HG03097 (cell line): Measurements from ENCODE around the gene PSMA8.
"Not testable (repeated sequence)": the region's sequence is repeated elsewhere in the genome, so short reads cannot be mapped to it uniquely, and the experiment has no call there.

Source experiments
- ATAC-seq: cut with Tn5 transposase; IDR thresholded peaks from one replicate; pipeline ENCODE4 v1.9.1; 2021; ENCODE audit not compliant: unreplicated experiment, low FRiP score

Gene PSMA8

DNA sequence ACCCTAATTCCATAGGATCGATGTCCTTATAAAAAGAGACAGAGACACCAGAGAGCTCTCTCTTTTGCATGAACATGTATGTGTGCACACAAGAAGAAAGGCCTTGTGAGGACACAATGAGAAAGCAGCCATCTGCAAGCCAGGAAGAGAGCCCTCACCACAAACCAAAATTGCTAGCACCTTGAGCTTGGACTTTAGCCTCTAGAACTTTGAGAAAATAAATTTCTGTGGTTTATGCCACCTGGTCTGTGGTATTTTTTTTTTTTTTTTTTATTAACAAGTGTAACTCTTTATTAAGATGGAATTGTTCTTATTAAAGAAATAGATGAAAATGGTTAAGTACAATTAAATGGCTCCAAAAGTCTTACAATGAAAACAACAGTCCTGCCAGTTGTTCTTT, 33.9 kb downstream of the PSMA8 start:
- peak; percentile 82 for ATAC-seq

DNA sequence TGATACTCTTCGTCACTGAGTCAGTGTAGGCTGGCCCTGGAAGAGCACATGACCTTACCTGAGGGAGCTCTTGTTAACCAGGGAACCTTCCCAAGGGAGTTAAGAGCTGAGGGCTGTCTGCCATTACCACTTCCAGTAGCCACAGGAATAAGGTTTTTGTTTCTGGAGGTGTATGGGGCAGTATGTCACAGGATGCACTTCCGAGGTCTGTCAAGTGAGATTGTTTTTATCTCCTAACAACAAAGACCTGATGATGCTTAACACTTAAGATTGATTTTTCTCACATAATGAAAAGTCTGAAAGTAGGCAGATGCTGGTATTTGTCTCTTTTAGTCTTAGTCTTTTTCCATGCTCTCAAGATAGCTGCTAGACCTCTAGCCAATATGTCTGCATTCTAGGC, 41.8 kb downstream of the PSMA8 start:
- no peak for ATAC-seq

DNA sequence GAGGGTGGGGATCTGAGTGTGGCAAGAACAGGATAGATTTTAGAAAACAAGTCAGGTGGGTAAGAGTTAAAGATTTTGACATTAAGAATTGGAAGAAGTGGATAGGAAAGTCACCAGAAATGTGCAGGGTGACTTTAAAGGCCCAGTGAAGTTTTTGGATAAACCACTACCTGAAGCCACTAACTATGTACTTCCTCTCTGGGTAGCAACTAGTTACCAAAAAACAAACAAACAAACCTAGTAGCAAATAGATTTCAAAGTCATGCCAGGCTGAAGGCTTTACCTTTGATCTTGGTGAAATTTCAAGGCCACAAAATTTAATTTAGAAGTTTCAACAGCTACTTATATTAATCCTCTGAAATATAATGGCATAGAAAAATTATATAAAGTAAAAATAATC, 42.5 kb downstream of the PSMA8 start:
- ATAC-seq = no peak

DNA sequence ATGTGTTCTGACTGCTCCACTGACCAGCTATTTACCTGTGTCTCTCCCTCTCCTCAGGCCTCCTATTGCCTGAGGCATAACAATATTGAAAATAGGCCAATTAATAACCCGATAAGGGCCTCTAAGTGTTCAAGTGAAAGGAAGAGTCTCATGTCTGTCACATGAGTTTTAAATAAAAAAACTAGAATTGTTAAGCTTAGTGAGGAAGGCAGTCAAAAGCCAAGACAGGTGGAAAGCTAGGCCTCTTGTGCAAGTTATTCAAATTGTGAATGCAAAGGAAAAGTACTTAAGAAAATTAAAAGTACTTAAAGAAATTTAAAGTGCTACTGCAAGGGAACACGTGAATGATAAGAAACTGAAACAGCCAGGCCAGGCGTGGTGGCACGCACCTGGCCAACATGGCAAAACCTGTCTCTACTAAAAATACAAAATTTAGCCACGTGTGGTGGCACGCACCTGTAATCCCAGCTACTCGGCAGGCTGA, 47.7 kb downstream of the PSMA8 start:
- ATAC-seq = no peak

DNA sequence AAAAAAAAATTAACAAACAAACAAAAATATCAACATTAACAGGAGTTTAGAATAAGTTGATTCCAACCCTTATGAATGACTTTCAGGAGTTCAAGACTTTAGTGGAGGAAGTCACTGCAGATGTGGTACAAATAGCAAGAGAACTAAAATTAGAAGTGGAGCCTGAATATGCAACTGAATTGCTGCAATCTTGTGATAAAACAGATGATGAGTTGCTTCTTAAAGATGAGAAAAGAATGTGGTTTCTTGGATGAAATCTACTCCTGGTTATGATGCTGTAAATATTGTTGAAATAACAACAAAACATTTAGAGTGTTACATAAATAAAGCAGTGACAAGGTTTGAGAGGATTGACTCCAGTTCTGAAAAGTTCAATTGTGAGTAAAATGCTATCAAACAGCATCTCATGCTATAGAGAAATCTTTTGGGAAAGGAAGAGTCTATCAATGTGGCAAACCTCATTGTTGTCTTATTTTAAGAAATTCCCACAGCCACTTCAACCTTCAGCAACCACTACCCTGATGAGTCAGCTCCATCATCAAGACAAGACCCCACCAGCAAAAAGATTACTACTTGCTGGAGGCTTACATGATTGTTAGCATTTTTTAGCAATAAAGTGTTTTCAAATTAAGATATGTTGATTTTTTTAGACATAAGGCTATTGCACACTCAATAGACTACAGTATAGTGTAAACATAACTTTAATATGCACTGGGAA, 49.9 kb downstream of the PSMA8 start:
- ATAC-seq = no peak

DNA sequence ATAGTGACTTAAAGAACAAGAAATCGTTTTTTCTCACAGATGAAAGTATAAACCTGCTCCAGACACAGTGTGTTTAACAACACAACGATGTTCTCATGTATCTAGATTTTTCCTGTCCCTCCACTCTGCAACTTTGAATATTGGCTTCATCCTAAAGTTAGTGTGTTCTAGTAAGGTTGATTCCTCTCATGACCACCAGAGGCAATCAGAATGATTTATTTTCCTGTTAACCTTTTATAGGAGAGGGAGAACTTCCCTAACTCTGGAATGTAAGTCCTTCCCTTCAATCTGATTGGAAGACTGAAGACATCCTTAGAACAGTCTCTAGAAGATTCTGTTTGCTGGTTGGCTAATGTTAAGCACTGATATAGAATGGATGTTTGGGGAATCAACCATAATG, 51.6 kb downstream of the PSMA8 start:
- no peak for ATAC-seq

DNA sequence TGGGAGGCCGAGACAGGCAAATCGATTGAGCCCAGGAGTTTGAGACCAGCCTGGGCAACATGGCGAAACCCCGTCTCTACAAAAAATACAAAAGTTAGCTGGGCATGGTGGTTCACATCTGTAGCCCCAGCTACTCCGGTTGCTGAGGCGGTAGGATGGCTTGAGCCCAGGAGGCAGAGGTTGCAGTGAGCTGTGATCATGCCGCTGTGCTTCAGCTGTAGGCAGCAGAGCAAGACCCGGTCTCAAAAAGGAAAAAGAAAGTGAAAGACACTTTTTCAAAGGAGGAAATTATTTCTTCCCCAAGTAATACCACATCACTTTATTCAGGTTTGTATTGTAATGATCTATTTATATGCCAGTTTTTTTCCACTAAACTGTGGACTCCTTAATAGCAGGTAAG, 56.8 kb downstream of the PSMA8 start:
- ATAC-seq = peak; percentile 83

DNA sequence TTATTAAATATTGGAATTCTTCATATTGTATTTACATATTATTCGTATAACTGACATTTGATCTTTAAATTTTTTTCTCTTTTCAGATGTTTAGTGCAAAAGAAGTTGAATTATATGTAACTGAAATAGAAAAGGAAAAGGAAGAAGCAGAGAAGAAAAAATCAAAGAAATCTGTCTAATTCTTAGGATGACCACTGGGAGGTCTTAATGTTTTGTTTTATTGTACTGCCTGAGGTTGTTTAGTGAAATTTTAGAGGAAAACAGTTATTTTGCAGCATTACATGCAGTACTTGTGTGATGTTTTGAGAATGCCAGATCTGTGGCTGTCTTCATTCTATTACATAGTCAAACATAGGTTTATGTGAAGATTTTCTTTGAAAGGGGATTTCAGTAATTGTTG, 58.6 kb downstream of the PSMA8 start:
- ATAC-seq = no peak

DNA sequence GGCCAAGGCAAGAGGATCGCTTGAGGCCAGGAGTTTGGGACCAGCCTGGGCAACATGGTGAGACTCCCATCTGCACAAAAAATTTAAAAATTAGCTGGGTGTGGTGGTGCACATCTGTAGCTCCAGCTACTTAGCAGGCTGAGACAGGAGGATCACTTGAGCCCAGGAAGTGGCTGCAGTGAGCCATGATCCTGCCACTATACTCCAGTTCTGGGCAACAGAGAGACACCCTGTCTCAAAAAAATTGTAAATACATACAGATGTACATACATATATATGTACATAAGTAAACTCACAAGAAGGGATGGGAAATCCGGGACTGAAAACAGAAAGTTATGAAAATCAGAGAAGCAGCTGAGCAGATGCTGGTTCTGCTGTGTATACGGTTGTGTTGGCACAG, 62.9 kb downstream of the PSMA8 start:
- ATAC-seq = no peak

DNA sequence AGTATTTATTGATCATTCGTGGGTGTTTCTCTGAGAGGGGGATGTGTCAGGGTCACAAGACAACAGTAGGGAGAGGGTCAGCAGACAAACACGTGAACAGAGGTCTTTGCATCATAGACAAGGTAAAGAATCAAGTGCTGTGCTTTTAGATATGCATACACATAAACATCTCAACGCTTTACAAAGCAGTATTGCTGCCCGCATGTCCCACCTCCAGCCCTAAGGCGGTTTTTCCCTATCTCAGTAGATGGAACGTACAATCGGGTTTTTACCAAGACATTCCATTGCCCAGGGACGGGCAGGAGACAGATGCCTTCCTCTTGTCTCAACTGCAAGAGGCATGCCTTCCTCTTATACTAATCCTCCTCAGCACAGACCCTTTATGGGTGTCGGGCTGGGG, 68.3 kb downstream of the PSMA8 start:
- ATAC-seq = not testable (repeated sequence)

DNA sequence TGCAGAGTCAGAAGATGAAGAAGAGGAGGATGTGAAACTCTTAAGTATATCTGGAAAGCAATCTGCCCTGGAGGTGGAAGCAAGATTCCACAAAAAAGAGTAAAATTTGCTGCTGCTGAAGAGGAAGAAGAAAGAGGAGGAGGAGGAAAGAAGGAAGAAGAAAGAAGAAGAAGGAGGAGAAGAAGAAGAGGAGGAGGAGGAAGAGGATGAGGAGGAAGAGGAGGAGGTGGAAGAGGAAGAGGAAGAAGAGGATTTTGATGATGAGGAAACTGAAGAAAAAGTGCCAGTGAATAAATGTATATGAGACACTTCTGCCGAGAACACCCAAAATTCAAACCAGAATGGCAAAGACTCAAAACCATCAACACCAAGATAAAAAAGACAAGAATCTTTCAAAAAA, 71.6 kb downstream of the PSMA8 start:
- ATAC-seq = no peak

DNA sequence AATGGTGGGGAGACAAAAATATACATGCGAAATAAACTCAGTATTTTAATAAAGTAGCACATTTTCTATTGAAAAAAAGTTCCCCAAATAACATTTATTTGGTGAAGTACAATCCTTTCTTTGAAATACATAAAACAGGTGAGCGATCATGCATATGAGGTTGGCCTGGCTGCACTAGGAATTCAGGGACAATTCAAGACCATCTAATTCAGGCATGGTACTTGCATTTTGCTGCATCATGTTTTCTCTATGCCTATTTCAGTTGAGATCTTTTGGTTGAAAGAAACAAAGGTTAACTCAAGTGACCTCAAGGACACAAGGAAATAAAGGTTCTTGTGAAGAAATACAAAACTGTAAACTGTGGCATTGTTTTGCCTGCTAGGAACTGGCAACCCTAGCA, 72.8 kb downstream of the PSMA8 start:
- no peak for ATAC-seq

DNA sequence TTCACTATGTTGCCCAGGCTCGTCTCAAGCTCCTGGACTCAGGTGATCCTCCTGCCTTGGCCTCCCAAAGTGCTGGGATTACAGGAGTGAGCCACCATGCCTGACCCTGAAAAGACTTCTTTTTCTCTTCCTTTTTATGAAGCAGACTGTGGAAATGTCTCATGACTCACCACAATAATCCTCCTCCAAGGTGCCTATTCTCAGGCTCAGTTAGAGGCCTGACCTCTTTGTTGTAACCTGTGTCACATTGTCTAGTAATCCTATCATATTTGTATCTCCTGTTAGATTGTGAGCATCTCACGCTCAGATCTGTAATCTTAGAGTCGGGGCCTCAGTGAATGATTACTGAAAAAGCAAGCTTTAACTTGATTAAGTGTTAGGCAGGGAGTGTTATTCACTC, 74.3 kb downstream of the PSMA8 start:
- no peak for ATAC-seq

DNA sequence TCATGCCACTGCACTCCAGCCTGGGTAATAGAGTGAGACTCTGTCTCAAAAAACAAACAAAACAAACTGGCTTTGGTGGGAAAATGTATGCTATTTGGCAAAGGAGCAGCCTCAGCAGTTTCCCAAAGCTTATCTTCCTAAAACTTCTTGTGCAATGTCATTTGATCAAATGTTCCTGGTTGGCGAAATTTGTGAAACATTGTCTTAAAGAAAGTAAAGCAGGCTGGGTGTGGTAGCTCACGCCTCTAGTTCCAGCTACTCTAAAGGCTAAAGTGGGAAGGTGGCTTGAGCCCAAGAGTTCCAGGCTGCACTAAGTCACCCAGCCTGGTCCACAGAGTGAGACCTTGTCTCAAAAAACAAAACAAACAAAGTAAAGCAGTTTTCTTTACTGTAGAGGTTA, 75.3 kb downstream of the PSMA8 start:
- ATAC-seq = no peak

DNA sequence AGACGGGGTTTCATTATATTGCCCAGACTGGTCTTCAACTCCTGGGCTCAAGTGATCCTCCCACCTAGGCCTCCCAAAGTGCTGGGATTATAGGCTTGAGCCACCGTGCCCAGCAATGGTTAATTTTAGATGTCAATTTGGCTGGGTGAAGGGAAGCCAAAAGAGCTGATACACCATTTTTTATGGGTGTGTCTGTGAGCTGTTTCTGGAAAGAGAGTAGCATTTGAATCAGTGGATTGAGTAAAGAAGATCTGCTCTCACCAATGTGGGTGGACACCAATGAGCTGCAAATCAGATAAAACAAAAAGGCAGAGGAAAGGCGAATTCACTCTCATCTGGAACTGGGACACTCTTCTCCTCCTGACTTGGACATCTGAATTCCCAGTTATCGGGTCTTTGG, 76.5 kb downstream of the PSMA8 start:
- ATAC-seq = no peak

DNA sequence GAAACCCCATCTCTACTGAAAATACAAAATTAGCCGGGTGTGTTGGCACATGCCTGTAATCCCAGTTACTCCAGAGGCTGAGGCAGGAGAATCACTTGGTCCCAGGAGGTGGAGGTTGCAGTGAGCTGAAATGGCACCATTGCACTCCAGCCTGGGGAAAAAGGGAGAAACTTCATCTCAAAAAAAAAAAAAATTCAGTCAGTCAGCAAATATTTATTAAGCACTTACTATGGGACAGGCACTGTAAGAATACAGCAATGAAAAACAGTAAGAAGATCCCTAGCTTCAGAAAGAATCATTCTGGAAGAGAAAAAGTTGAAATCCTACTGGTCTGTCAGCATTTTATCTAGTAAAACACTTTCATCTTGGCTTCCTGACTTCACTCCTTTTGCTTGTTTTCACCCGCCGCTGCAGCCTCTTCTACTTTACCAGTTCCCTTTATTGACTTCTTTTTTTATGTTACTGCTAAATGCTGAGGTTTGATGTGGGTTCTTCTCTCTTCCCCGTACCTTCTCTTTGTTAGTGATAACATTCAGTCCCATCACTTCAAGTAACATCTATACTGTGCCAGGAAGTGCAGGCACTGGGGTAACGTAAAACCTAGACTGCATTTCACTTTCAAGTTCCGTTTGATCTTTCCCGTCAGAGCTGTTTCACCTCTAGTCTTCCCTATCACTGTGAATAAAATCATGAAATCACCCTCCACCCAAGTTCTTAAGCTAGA, 81.7 kb downstream of the PSMA8 start:
- ATAC-seq = peak; percentile 93

DNA sequence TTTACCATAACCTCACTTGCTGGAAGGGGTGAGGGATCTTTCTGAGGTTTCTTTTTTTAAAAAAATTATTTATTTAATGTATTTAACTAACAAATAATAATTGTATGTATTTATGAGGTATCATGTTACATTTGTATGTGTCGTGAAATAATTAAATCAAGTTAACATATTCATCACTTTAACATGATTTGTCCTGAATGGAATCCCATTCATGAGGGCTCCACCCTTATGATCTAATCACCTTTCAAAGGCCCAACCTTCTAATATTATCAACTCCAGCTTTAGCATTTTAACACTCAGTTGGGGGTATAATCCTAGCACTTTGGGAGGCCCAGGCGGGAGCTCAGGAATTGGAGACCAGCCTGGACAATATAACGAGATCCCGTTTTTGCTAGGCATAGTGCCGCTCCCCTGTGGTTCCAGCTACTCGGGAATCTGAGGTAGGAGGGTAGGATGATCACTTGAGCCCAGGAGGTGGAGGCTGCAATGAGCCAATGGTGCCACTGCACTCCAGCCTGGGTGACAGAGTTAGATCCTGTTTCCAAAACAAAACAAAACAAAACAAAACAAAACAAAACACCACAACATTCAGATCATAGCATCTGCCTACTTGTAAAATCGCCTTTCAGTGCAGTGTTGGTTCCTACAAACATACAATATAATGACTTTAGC, 91.5 kb downstream of the PSMA8 start:
- no peak for ATAC-seq

DNA sequence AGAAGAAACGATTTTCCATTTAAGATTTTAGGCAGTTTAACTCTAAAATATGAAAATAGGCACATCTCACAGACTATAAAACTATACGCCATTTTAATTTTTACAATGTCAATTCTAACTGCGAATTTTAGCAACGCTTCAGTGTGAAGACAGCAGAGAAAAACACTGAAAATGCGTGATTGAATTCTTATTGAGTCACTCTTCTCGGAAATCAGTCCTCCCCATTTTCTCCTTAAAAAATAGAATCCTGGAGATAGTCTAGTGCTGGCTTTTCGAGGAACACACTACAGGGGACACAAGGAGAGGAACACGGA, 92.2 kb downstream of the PSMA8 start:
- no peak for ATAC-seq

DNA sequence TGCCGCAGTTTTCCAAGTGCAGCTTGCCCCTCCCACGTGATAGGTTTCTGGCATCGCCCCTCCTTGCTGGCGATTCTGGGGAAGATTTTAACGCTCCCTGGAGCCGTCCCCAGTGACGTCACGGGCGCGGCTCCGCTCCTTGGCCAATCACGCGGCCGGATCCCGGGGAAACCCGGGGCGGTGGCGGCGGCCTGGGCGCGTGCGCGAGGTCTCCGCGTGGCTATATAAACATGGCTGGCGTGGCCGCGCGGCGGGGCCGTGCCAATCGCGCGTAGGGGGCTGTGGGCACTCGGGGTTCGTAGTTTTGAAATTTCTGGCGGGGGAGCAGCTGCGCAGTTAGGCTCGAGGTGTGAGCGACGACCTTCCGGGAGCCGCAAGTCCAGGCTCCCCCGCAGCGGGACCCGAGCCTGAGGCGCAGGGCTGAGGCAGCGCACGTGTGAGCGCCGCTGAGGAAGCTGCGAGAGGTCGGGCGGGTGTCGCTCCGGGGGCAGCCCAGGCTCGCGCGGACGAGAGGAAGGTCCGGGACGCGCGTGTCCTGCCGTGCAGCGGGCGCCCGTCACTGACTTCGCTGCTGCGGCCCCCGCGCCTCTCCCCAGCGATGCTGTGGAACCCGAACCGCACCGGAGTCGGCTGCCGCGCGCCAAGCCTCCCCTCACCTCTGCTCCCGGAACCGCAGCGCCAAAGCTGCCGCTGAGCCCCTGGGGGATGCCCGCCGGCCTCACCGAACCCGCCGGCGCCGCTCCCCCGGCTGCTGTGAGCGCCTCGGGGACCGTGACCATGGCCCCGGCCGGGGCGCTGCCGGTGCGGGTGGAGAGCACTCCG, 92.8 kb downstream of the PSMA8 start, which contains the start of gene TAF4B:
Gene TAF4B, plus strand, starts transcription at position 217 of the 822 bp plus-strand sequence. Its CDS starts 489 bp downstream, at position 706.
- peak; percentile 89 for ATAC-seq

DNA sequence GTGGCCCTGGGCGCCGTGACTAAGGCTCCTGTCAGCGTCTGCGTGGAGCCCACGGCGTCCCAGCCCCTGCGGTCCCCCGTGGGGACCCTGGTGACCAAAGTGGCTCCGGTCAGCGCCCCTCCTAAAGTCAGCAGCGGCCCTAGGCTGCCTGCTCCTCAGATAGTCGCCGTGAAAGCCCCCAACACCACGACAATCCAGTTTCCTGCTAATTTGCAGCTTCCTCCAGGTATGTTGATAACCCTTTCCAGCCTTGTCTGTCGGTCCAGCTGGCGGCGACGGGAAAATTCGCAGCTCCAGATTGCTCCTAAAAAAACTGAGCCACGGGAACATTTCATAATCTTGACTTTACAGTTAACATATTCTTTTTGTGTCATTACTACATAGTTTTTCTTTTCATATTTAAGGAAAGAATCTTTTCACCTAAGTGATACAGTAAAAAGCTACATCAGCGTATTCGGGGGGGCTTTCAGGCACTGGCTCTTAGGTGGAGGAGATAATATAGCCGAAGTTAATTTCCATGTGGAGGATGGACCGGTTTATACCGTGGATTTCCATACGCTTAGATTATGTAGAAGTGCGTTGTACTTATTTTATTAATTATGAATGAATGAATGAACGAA, 93.5 kb downstream of the PSMA8 start:
- ATAC-seq = peak; percentile 5
